Fibroblast of skin of scalp (primary cell): ENCODE results near the gene BABAM2.
"Not testable (repeated sequence)": the region's sequence is repeated elsewhere in the genome, so short reads cannot be mapped to it uniquely, and the experiment has no call there.

Source experiments
- DNase-seq: peaks from one replicate; pipeline ENCODE4 v3.0.0-alpha.2; 2013

BABAM2 gene

GRCh38 chr2:28083476-28083875, 192.9 kb downstream of the BABAM2 start:
- DNase-seq, result no peak

DNA sequence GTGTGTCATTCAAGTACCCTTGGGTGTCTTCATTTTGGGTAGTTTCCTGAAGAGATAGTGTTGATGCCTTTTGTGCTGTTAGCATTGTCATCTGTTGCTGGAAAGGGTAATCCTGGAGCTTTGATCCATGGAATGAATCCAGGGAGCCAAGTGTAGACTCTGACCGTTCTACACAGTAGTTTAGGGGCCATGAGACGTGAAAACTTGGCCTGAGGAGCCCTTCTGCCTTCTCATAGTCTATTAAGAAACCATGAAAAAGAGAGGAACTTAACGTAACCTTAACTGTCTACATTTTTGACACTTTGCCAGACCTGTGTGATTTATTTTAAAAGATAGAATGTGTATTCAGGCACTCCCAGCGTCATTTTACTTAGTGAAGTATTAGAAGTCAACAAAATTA, 194.0 kb downstream of the BABAM2 start:
- DNase-seq, result no peak

- no peak for DNase-seq
Measured at GRCh38 chr2:28085201-28085600, 194.7 kb downstream of the BABAM2 start.

- DNase-seq, result no peak
Measured at GRCh38 chr2:28086611-28087010, 196.1 kb downstream of the BABAM2 start.

GRCh38 chr2:28088970-28089369, 198.4 kb downstream of the BABAM2 start:
- DNase-seq, result peak; percentile 75

DNA sequence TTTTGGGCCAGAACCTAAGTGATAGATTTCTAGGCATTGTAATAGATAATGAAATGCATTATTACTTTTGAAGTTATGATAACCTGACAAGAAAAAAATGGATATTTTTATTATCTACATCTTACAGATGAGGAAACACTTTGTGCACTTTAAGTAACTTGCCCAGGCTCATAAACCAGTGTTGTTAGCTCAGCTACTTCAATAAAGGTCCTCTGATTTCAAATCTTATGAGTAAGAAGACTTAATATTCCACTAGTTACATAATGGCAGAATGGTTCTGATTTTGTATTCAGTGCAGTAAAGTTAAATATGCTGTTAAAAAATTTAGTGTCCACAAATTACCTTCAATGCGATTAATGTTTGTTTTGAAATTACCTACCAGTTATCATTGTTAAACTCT, 199.0 kb downstream of the BABAM2 start:
- DNase-seq, result no peak

DNA sequence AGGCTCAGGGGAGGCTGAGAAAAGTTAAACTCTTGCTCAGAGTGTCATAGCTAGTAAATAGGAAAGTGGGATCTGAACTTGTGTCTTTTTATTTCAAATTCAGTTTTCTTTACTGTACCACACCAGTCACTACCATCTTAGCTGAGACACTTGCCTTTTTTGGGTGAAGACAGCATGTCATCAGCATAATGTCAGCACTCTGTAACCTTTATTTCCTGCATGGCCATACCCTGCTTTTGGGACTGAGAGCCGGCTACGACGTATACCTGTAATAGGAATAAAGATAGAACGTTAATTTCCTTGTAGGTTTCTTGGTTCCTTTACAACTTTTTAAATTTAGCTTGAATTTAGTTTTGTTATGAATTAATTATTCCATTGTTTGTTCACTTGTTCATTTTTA, 202.8 kb downstream of the BABAM2 start:
- no peak for DNase-seq

DNA sequence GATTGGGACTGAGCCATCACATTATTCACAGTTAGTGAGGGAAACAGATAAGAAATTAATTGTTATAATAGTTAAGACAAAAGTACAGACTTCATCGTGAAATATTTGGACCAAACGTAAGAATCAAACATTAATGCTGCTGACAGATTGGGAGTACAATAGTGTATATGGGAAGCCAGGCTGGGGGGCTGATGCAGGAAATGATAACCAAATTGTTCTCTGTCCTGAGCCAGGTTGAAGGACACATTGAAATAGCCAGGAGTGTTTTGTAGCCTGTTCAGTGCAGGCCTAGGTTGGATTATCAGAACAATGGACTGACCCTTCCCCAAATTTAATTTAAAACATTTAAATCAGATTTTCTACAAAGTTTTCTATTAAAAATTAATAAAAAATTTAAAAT, 203.2 kb downstream of the BABAM2 start:
- DNase-seq, result no peak

- peak; percentile 77 for DNase-seq
Measured at GRCh38 chr2:28094739-28095138, 204.2 kb downstream of the BABAM2 start.

GRCh38 chr2:28095622-28096021, 205.1 kb downstream of the BABAM2 start:
- no peak for DNase-seq

DNA sequence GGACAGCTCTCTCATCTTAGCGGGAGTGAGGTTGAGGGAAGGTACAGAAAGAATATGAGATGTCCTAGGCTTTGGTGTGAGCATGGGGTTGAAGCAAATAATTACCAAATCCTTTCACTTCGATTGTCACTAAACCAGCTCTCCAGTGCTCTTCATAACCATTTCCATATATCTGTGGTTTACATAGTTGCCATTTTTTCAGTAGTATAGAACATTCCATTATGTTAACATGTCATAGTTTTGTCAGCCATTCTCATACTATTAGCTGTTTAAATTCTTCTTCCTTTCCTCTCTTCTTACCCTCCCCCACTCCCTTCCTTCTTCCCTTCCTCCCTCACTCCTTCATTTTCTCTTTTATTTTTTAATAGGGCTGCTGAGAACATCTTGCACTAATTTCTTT, 205.9 kb downstream of the BABAM2 start:
- DNase-seq, result peak; percentile 92

GRCh38 chr2:28098501-28099225, 208.1 kb downstream of the BABAM2 start:
- no peak for DNase-seq

DNA sequence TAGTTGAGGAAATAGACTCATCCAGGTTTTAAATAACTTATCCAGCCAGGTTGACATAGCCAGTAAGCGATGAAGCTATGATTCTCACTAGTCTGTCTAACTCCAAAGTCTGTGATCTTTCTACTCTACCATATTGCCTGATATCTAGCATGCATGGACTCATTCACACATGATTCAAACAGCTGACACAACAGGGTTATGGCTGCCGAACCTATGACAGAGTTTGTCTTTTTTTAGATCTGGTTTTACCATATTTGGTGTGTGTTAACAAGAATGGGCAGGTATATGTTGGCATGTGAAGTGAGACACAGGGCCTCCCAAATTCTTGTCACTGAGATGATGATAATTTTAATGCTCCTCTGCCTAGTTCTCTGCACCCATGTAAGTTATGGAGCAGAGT, 210.6 kb downstream of the BABAM2 start:
- DNase-seq, result no peak

DNA sequence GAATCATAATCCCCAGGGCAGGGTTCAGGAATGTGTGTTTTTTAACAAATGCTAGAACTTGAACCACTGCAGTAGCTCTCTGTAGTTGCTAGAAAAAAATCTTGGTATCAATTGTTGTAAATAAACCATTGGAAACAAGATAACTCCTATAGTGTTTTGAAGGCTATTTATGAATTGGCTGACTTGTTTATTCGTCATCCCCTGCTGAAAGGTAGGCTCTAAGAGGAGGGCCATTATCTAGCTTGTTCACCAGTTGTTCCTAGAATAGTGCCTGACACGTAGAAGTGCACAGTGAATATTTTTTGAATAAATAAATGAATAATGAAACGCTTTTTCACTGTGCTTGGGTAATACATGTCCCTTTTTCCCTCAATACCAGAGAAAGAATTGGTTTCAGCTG, 211.4 kb downstream of the BABAM2 start:
- no peak for DNase-seq

DNA sequence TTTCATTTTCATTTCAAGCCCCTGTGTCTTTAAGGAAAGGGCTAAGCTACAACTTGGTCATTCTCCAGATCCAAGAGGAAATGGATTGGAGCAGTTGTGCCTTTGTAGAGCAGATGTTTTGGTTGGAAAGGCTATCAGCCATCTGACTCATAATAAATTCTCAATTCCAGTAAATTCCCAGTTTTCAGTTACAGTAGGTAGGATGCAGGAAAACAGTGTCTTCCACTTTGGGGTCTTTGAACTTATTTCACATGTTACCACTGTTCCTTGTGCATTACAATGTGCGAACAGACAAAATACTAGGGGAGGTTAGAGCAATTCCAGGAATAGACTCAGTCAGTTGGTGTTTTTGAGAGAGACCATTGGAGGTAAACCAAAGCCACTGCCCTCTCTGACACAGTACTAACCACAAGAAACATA, 211.9 kb downstream of the BABAM2 start:
- peak; percentile 87 for DNase-seq

- no peak for DNase-seq
Measured at GRCh38 chr2:28103611-28104010, 213.1 kb downstream of the BABAM2 start.

DNA sequence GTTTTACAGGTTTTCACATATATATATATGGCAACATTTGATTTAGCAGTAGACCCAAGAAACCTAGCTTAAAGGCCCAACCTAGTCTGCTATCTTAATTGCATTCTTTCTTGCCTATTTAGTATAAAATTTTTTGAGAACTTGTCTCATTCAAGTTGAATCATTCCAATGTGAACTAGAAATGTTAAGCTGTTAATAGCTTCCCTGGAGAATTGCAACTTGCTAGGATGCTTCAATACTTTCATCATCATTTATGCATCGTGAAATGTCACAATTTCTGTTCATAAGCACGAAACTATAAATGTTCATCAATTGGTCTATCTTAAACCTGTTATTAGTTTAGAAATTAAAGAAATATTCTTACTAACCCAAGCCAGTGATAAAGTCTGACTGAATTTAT, 217.6 kb downstream of the BABAM2 start:
- DNase-seq, result peak; percentile 80

- not testable (repeated sequence) for DNase-seq
Measured at GRCh38 chr2:28113771-28114170, 223.2 kb downstream of the BABAM2 start.

- no peak for DNase-seq
Measured at GRCh38 chr2:28117104-28117596, 226.6 kb downstream of the BABAM2 start.

DNA sequence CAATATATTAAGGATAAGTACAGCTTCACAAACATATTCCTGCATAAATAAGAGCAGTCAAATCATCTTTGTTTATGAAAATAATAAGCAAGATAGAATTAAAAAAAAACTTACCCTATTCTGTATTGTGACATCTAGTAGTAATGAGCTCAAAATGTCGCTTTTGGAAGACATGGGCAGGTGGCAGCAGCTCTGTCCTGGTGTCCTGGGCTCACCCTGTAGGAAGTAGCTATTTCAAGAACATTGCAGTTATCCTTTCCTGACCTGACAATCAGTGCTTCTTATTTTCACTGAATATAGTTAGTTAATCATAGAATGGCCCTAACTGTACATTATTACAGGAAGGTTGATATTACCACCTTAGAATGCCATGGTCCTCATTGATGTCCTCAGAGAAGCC, 229.1 kb downstream of the BABAM2 start:
- DNase-seq, result no peak

DNA sequence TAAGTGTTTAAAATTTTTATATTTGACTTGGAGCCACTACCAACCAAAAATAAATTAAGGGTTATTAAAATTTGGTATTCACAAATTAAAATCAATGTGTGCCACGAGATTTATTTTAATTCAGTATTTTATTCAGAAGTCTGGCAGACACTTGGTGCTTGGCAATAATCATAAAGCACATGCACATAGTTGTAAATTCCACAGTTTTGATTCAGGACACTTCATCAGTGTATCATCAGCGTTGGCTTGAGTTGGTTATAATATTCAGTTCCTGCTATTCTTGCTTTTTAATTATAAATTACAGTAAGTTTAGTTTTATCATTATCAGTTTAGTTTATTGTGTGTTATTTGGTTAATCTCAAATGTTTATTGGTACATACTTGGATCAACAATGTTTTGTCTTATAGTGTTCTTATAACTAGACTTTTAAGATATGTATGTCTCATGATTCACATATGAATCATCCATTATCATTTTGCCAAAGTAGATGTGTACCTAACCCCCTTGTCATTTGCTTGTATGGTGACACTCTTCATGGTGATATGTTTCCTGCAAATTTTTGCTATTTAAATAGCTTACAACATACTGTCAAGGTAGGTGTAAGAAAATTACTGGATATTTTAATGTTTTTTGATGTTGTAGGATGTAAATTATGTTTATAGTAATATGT, 237.9 kb downstream of the BABAM2 start:
- peak; percentile 45 for DNase-seq

GRCh38 chr2:28129955-28130695, 239.6 kb downstream of the BABAM2 start:
- peak; percentile 62 for DNase-seq

GRCh38 chr2:28133778-28134177, 243.2 kb downstream of the BABAM2 start:
- no peak for DNase-seq
